Cerebellar nuclear complex (tissue), 1 donor: ENCODE data around the gene ARHGAP1.

Experiments
- DNase-seq, 2 experiments: peaks; one replicate each; lab custom pipeline; 2025; lab: John Stamatoyannopoulos, UW

The ARHGAP1 gene

GRCh38 chr11:46694072-46694471 is 6.3 kb downstream of the ARHGAP1 start:
- DNase-seq = no peak

- no peak for DNase-seq
These were observed 6.8 kb downstream of the ARHGAP1 start for GRCh38 chr11:46693597-46694012.

- no peak for DNase-seq
These were observed 8.0 kb downstream of the ARHGAP1 start for GRCh38 chr11:46692450-46692849.

- no peak for DNase-seq
These were observed 9.7 kb downstream of the ARHGAP1 start for GRCh38 chr11:46690702-46691101.

GRCh38 chr11:46686886-46687795 is 13.3 kb downstream of the ARHGAP1 start:
- no peak for DNase-seq

GRCh38 chr11:46684367-46684766 is 16.1 kb downstream of the ARHGAP1 start:
- peak in 1 of 2 experiments; percentile 12 for DNase-seq

- DNase-seq = no peak
These were observed 17.4 kb downstream of the ARHGAP1 start for GRCh38 chr11:46682773-46683752.

GRCh38 chr11:46681814-46682213 is 18.6 kb downstream of the ARHGAP1 start:
- no peak for DNase-seq

- DNase-seq = no peak
These were observed 19.6 kb downstream of the ARHGAP1 start for GRCh38 chr11:46680815-46681214.

GRCh38 chr11:46680164-46680760 is 20.2 kb downstream of the ARHGAP1 start:
- no peak for DNase-seq

- DNase-seq = no peak
These were observed 20.9 kb downstream of the ARHGAP1 start for GRCh38 chr11:46679241-46680163.

- DNase-seq = no peak
These were observed 21.7 kb downstream of the ARHGAP1 start for GRCh38 chr11:46678741-46679130.

GRCh38 chr11:46677991-46678740 is 22.3 kb downstream of the ARHGAP1 start:
- no peak for DNase-seq

- DNase-seq = no peak
These were observed 23.2 kb downstream of the ARHGAP1 start for GRCh38 chr11:46677169-46677568.

GRCh38 chr11:46676436-46677158 is 23.8 kb downstream of the ARHGAP1 start:
- no peak for DNase-seq

- no peak for DNase-seq
These were observed 24.5 kb downstream of the ARHGAP1 start for GRCh38 chr11:46675949-46676348.

- no peak for DNase-seq
These were observed 25.0 kb downstream of the ARHGAP1 start for GRCh38 chr11:46675288-46675851.

GRCh38 chr11:46674463-46675287 is 25.7 kb downstream of the ARHGAP1 start:
- DNase-seq = no peak
